Lung (tissue), 12 donors: ENCODE results near the gene MACROH2A2. TPM values are rescaled to one million over a fixed set of nuclear protein-coding genes. Genes with fewer than 3 reads are reported as not detected.

Experiments
- ATAC-seq: fragments of 200-7000 bp; cut with Tn5 transposase; one replicate; pipeline ENCODE4 v1.9.1; 2020; ENCODE audit warnings: moderate number of reproducible peaks; ENCODE audit not compliant: insufficient read depth, low FRiP score
- DNase-seq, 3 donors: peaks; one replicate each; pipeline ENCODE4 v3.0.0-alpha.2; 2013 to 2017
- H3K27ac ChIP-seq, 2 donors: one replicate each; pipeline ENCODE4 v1.5.1; 2013; ENCODE audit warnings: mild to moderate bottlenecking in 2 of 2, moderate library complexity in 2 of 2, control low read depth in 1 of 2, inconsistent platforms in 1 of 2, low read depth in 1 of 2, low read length in 1 of 2
- H3K27me3 ChIP-seq, 3 donors: one replicate each; pipeline ENCODE4 v1.5.1; 2013; ENCODE audit warnings: low read length in 2 of 3; ENCODE audit not compliant: control insufficient read depth in 3 of 3, insufficient read depth in 3 of 3
- H3K36me3 ChIP-seq, 4 donors: one replicate each; pipeline ENCODE4 v1.5.1; 2013; ENCODE audit warnings: low read length in 4 of 4, mild to moderate bottlenecking in 1 of 4, moderate library complexity in 1 of 4; ENCODE audit not compliant: control insufficient read depth in 4 of 4, insufficient read depth in 4 of 4
- H3K4me1 ChIP-seq, 5 donors: one replicate each; pipeline ENCODE4 v1.5.1; 2013; ENCODE audit warnings: low read length in 5 of 5, mild to moderate bottlenecking in 2 of 5, moderate library complexity in 1 of 5; ENCODE audit not compliant: control insufficient read depth in 5 of 5, insufficient read depth in 5 of 5
- H3K4me3 ChIP-seq: one replicate; pipeline ENCODE4 v1.5.1; 2013; ENCODE audit warnings: mild to moderate bottlenecking, control low read depth, moderate library complexity
- H3K9ac ChIP-seq, 2 donors: one replicate each; pipeline ENCODE4 v1.5.1; 2013; ENCODE audit warnings: low read length in 2 of 2, control low read depth in 1 of 2; ENCODE audit not compliant: insufficient read depth in 1 of 2
- H3K9me3 ChIP-seq, 4 donors: one replicate each; pipeline ENCODE4 v1.5.1; 2013; ENCODE audit warnings: low read length in 3 of 4, mild to moderate bottlenecking in 1 of 4, moderate library complexity in 1 of 4; ENCODE audit not compliant: control insufficient read depth in 4 of 4, insufficient read depth in 3 of 4
- WGBS, 2 donors: extraction: QIAGEN DNeasy Blood & Tissue Kit; methylation state at CpG; one replicate each; pipeline ENCODE4 v1.1.7; 2013; 5-methylcytosine and 5-hydroxymethylcytosine counted together
- polyA plus RNA-seq, 2 donors: library from polyadenylated mRNA; stranded (reverse); fragments of 200-250 nt; gene quantifications; one replicate each; pipeline ENCODE4 v1.2.1, GENCODE V29; 2013
- total RNA-seq, 2 donors: library from RNA; depleted of rRNA in 1 of 2; stranded (reverse); fragments of >200 nt in 1 of 2; gene quantifications; one replicate each; pipeline ENCODE4 v1.2.1, GENCODE V29; 2014 to 2021
- TF ChIP-seq, protein P1 (sequence below): IDR thresholded peaks from 2 replicates; pipeline ENCODE4 v1.5.1; 2012; ENCODE audit warnings: mild to moderate bottlenecking; ENCODE audit errors: control extremely low read depth, extremely low read depth
- donor health status: control.
- donor health status: control.
- donor health status: Bipolar disorder and iron deficiency.
- donor health status: healthy.
- donor health status: DM: yes; HTN: yes; CAD: no.

The MACROH2A2 gene
- total and polyA plus RNA-seq, 4 donors = 5.7 to 19.3 (median 7.9) TPM

- Histone ChIP-seq H3K27me3 (no peaks in the 10 kb centered on the region), H3K4me3 (no peak overlapping the region), H3K4me1 (peaks cover 0 to 8% (median 0%) of the 10 kb centered on the region in 5 donors), H3K36me3 (peaks cover 0 to 5% (median 1%) of the 10 kb centered on the region in 4 donors), H3K27ac (no peak overlapping the region), H3K9ac (no peak overlapping the region), H3K9me3 (no peaks in the 10 kb centered on the region)
- DNase-seq = no peak
- WGBS, 2 donors = 87 to 92% methylated on average over 9 of the region's 9 CpGs
- no peak for ATAC-seq
- TF ChIP-seq, protein P1, sequence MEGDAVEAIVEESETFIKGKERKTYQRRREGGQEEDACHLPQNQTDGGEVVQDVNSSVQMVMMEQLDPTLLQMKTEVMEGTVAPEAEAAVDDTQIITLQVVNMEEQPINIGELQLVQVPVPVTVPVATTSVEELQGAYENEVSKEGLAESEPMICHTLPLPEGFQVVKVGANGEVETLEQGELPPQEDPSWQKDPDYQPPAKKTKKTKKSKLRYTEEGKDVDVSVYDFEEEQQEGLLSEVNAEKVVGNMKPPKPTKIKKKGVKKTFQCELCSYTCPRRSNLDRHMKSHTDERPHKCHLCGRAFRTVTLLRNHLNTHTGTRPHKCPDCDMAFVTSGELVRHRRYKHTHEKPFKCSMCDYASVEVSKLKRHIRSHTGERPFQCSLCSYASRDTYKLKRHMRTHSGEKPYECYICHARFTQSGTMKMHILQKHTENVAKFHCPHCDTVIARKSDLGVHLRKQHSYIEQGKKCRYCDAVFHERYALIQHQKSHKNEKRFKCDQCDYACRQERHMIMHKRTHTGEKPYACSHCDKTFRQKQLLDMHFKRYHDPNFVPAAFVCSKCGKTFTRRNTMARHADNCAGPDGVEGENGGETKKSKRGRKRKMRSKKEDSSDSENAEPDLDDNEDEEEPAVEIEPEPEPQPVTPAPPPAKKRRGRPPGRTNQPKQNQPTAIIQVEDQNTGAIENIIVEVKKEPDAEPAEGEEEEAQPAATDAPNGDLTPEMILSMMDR = no peak
Observed at GRCh38 chr10:70137135-70137534, 84.5 kb downstream of the MACROH2A2 start.

DNA sequence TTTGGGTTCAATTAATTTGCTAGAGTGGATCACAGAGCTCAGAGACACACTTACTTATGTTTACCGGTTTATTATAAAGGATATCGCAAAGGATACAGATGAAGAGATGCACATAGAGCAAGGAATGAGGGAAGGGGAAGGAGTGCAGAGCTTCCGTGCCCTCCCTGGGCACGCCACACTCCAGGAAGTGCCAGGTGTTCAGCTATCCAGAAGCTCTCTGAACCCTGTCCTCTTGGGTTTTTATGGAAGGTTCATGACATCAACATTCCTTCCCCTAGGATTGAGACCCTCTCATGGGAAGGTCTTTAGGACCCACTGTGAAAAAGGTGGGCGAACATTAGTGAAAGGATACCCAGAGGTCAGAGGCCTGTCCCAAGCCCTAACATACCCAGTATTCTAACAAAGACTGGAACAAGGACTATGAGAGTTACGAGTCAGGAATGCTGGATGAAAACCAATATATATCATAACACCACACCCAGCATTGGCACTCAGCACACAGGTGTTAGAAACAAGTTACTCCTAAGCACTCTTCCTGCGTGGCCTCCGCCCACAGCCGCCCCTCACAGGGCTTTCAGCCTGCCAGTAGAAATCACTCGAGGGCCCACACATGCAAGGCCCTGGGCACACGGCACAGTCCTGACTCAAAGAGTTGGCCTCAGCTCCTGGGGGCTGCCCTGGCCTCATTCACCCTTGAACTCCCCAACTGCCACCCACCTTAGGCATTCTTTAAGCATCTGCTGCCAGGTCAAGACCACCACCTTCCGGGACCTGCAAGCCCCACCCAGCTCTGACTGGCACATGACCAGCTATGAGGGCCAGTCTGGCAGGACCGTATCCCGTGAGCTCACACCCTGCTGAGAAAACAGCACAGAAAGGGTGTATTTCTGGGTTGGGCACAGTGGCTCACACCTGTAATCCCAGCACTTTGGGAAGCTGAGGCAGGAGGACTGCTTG, 85.6 kb downstream of the MACROH2A2 start:
- Histone ChIP-seq H3K9ac (no peak overlapping the region), H3K27me3 (no peaks in the 10 kb centered on the region), H3K27ac (no peak overlapping the region), H3K9me3 (no peaks in the 10 kb centered on the region), H3K4me3 (no peak overlapping the region), H3K36me3 (peaks cover 0 to 5% (median 1%) of the 10 kb centered on the region in 4 donors), H3K4me1 (no peaks in the 10 kb centered on the region)
- TF ChIP-seq, protein P1 = no peak
- ATAC-seq = no peak
- WGBS, 2 donors = 85 to 95% methylated on average over 14 of the region's 14 CpGs
- no peak for DNase-seq

DNA sequence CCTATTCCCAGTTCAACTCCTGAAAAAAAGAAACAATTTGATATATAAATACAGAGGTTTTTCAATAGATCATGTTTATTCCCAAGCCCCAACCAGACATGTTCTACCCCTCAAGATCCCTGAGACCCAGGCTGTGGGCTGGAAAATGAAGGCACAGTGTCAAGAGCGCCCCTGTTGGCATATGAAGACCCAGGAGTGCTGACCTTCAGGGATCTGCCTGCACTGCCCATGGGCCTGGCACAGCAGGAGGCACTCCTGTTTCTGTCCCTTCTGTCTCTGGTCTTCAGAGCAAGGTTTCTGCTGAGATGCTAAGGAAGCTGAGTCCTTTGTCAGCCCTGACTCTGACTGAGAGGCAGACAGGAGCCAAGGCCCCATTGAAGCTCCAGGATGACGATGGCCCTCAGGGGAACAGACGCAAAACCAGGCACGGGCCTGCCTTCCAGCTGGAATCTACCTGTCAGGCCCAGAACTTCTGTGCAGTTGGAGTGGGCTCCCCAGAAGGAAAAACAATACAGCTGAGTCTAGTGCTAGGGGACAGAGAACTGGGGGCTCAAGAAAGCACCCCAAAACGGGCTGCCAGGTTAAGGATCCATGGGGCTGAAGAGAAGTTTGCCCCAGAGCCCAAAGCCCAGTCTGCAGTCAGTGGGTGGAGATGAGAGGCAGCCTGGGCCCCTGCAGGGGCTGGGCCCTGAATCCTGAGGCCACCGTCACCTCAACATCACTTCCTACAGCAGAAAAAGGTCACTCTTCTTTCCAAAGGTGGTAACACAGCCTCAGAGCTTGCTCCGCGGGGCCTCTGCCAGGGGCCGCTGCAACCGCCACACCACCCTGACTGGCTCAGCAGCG, 86.7 kb downstream of the MACROH2A2 start:
- DNase-seq = no peak
- 90 to 93% methylated on average over 11 of the region's 11 CpGs for WGBS, 2 donors

More for the DNA sequence above, 86.7 kb downstream of the MACROH2A2 start:
- ATAC-seq = no peak
- peaks cover 0 to 2% (median 0%) of the 10 kb centered on the region in 5 donors for H3K4me1 ChIP-seq
- H3K27me3 ChIP-seq = no peaks in the 10 kb centered on the region
- TF ChIP-seq, protein P1 = no peak
- H3K4me3 ChIP-seq = no peak overlapping the region
- peaks cover 0 to 5% (median 1%) of the 10 kb centered on the region in 4 donors for H3K36me3 ChIP-seq
- H3K9me3 ChIP-seq = no peaks in the 10 kb centered on the region
- no peak overlapping the region for H3K9ac ChIP-seq
- no peak overlapping the region for H3K27ac ChIP-seq
